GM12878 (cell line): ENCODE measurements around the gene ZNF618. TPM values are rescaled to one million over a fixed set of nuclear protein-coding genes. Genes with fewer than 3 reads are reported as not detected.

Source experiments
- ATAC-seq: fragments of 200-7000 bp; cut with Tn5 transposase; 3 replicates; pipeline ENCODE4 v1.9.1; 2020; ENCODE audit warnings: mild to moderate bottlenecking, moderate library complexity
- BruUV-seq: library from RNA; stranded (reverse); fragments of 400-500 nt; replicated peaks from 2 replicates; lab custom pipeline; 2021; lab: Mats Ljungman, UMichigan
- CTCF ChIA-PET: fragments of 300-600 bp; sonication (Branson Sonifier 250); formaldehyde crosslinking; extraction: SDS; loops from one replicate; lab custom pipeline; 2021; ENCODE audit warnings: inconsistent platforms; lab: Yijun Ruan, JAX
- POLR2A ChIA-PET: fragments of 350-600 bp; formaldehyde crosslinking; extraction: SDS; loops from one replicate; lab custom pipeline; 2021; ENCODE audit warnings: inconsistent platforms; lab: Charles Lee
- RAD21 ChIA-PET: fragments of 300-600 bp; sonication (Branson Sonifier 250); formaldehyde crosslinking; loops from one replicate; lab custom pipeline; 2023; ENCODE audit warnings: antibody characterized with exemption; ENCODE audit not compliant: unreplicated experiment; lab: Charles Lee
- SMC1A ChIA-PET: fragments of 300-600 bp; sonication (Branson Sonifier 250); formaldehyde crosslinking; loops from one replicate; lab custom pipeline; 2023; ENCODE audit not compliant: unreplicated experiment, uncharacterized antibody; lab: Charles Lee
- DNase-seq: peaks from one replicate; pipeline ENCODE4 v3.0.0-alpha.2; 2011; ENCODE audit warnings: low read depth, low spot score
- FAIRE-seq: peaks from 3 replicates; lab custom pipeline; 2011; peaks lifted over from hg19 to GRCh38; lab: Jason Lieb, UNC
- H2AFZ ChIP-seq: 2 replicates; pipeline ENCODE4 v1.6.0; 2011; ENCODE audit warnings: low read depth, low read length, control low read depth; ENCODE audit not compliant: control insufficient read depth
- H3K27ac ChIP-seq: 2 replicates; pipeline ENCODE4 v1.5.1; 2011; ENCODE audit warnings: control low read depth; ENCODE audit not compliant: control insufficient read depth, insufficient read depth
- H3K27me3 ChIP-seq, 2 experiments: replicated peaks in 1 of 2; 2 replicates each; pipeline versions ENCODE4 v1.6.0 to v1.6.1; 2011; ENCODE audit warnings: low read length in 1 of 2; ENCODE audit not compliant: control insufficient read depth in 2 of 2, insufficient read depth in 2 of 2
- H3K36me3 ChIP-seq, 2 experiments: 2 replicates each; pipeline ENCODE4 v1.5.1; 2011; ENCODE audit warnings: low read length in 1 of 2; ENCODE audit not compliant: control insufficient read depth in 2 of 2, insufficient read depth in 2 of 2
- H3K4me1 ChIP-seq: 2 replicates; pipeline ENCODE4 v1.6.1; 2011; ENCODE audit warnings: mild to moderate bottlenecking, low read length, moderate library complexity, mixed read lengths; ENCODE audit not compliant: control insufficient read depth, insufficient read depth
- H3K4me2 ChIP-seq: 2 replicates; pipeline ENCODE4 v1.6.0; 2011; ENCODE audit warnings: control low read depth; ENCODE audit not compliant: control insufficient read depth, insufficient read depth
- H3K4me3 ChIP-seq: fragments of 200-600 bp; sonication (generic); 2 replicates; pipeline ENCODE4 v1.5.1; 2016
- H3K79me2 ChIP-seq: 2 replicates; pipeline ENCODE4 v1.6.0; 2011; ENCODE audit warnings: low read length; ENCODE audit not compliant: control insufficient read depth, insufficient read depth
- H3K9ac ChIP-seq: 2 replicates; pipeline ENCODE4 v1.8.0; 2011; ENCODE audit warnings: low read length, control low read depth, mixed read lengths; ENCODE audit not compliant: control insufficient read depth, insufficient read depth
- H3K9me3 ChIP-seq: replicated peaks from 3 replicates; pipeline ENCODE4 v1.5.1; 2011; ENCODE audit warnings: mild to moderate bottlenecking, low read length; ENCODE audit not compliant: control insufficient read depth, insufficient read depth
- H4K20me1 ChIP-seq: 2 replicates; pipeline ENCODE4 v1.6.0; 2011; ENCODE audit not compliant: control insufficient read depth, insufficient read depth
- ATF7 ChIP-seq: fragments of 450-650 bp; IDR thresholded peaks from 2 replicates; pipeline ENCODE4 v1.6.1; 2016; ENCODE audit warnings: low read depth, mild to moderate bottlenecking
- CBX5 ChIP-seq: sonication (generic); IDR thresholded peaks from 2 replicates; pipeline ENCODE4 v1.6.1; 2016; ENCODE audit warnings: low read depth, moderate library complexity, mild to moderate bottlenecking, inconsistent platforms
- ESRRA ChIP-seq: IDR thresholded peaks from 2 replicates; pipeline ENCODE4 v1.6.1; 2012; ENCODE audit warnings: mild to moderate bottlenecking, low read length, improper control_type of control experiment
- FOXM1 ChIP-seq: IDR thresholded peaks from 2 replicates; pipeline ENCODE4 v1.6.1; 2012; ENCODE audit warnings: low read depth, mild to moderate bottlenecking, inconsistent platforms, low read length, moderate library complexity
- GATAD2B ChIP-seq: fragments of 450-650 bp; conservative IDR thresholded peaks from 2 replicates; pipeline ENCODE4 v1.6.1; 2017; ENCODE audit warnings: low read depth, mild to moderate bottlenecking, moderate library complexity
- NFYA ChIP-seq: IDR thresholded peaks from 2 replicates; pipeline ENCODE4 v1.6.1; 2011; ENCODE audit warnings: low read depth, mild to moderate bottlenecking, low read length, improper control_type of control experiment, borderline replicate concordance
- POLR2A ChIP-seq: IDR thresholded peaks from 2 replicates; pipeline ENCODE4 v1.6.1; 2011; ENCODE audit warnings: low read depth, mild to moderate bottlenecking, low read length
- POLR2AphosphoS2 ChIP-seq: IDR thresholded peaks from 2 replicates; pipeline ENCODE4 v1.6.1; 2011; ENCODE audit warnings: low read depth, mild to moderate bottlenecking, low read length, improper control_type of control experiment, moderate library complexity
- RB1 ChIP-seq: fragments of 450-650 bp; formaldehyde crosslinking; IDR thresholded peaks from 2 replicates; pipeline ENCODE4 v1.6.1; 2017; ENCODE audit warnings: mild to moderate bottlenecking, borderline replicate concordance
- SUZ12 ChIP-seq: fragments of 200-600 bp; sonication (generic); IDR thresholded peaks from one replicate; pipeline ENCODE4 v1.6.1; 2018; ENCODE audit warnings: antibody characterized with exemption, mild to moderate bottlenecking; ENCODE audit not compliant: unreplicated experiment
- WGBS: methylation state at CpG from one replicate; pipeline ENCODE4 v1.1.6; 2016; ENCODE audit warnings: low lambda C conversion rate; ENCODE audit not compliant: insufficient replicate concordance, insufficient coverage; ENCODE audit errors: missing lambda C conversion rate; 5-methylcytosine and 5-hydroxymethylcytosine counted together
- in situ Hi-C: fragments of 300-500 bp; cut with MboI; formaldehyde crosslinking; loops from 9 replicates; pipeline ENCODE4 v1.14.3; 2018; ENCODE audit warnings: mixed read lengths
- intact Hi-C: fragments of 100-400 bp; cut with micrococcal nuclease; formaldehyde crosslinking; loops from one replicate; pipeline ENCODE4 v1.14.2; 2022; ENCODE audit not compliant: unreplicated experiment
- polyA plus RNA-seq, 11 experiments: library from polyadenylated mRNA; depleted of rRNA in 4 of 11; unstranded in 6 of 11; stranded (reverse) in 5 of 11; fragments of >200 nt; fragmentation: Nextera tagmentation in 4 of 11; fragmentation: Illumina TruSeq in 1 of 11; extraction: Ambion mirVana in 4 of 11; extraction: Trizol in 1 of 11; gene quantifications; 1 replicate in 1 of 11; 2 replicates in 10 of 11; pipeline versions ENCODE4 v1.2.1 to v1.2.3, GENCODE V29; 2011 to 2016; ENCODE audit warnings: inconsistent platforms in 2 of 11, missing spikeins in 2 of 11, low read depth in 1 of 11
- total RNA-seq, 4 experiments: library from RNA; depleted of rRNA in 3 of 4; stranded (reverse); fragments of >200 nt in 3 of 4; fragmentation: Illumina TruSeq in 1 of 4; extraction: Trizol in 1 of 4; gene quantifications; 2 replicates each; pipeline versions ENCODE4 v1.2.1 to v1.2.3, GENCODE V29; 2013 to 2021

ZNF618 gene
- total and polyA plus RNA-seq, 10 of the 15 experiments (the other 5 are each of a cell fraction or from before 2014, with no cell fraction given): 0.01 to 0.24 (median 0.06) TPM; not detected in 2

DNA sequence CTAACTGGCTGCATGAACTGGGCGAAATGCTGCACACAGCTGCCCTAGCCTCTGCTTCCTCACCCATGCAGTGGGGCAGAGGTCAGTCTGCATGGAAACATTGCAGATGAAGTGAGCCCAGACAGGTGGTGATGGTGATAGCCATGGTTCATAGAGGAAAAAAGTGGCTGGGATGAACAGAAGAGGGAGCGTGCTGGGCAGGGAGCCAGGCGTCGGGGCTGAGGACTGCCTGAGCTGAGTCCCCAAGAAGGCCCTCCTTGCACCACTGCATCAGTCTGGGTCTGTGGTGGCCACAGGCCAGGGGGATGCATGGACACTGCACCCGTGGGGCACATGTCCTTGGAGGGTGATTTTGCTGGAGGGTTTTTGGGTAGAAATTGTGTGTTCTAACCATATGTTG, 121.5 kb downstream of the ZNF618 start (continued):
- TF ChIP-seq SUZ12: no peak
- TF ChIP-seq, all 136 proteins: peak for 0

DNA sequence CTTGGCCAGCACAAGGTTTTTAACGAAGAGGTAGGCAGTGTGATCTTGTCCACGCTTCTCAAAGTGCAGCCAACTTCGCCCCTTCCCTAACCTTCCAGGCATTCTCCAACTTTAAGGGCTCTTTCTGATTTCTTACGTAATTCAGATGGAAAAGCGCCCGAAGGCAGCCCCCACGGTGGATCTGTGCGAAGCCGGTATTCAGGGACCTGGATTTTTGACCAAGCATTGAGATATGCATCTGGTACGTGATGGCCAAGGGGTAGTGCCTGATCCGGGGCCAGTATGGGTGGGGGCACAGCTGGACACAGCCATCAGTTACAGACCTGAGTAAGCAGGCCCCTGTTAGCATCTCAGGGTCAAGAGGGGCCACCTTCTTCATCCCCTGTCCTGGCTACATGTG, 122.0 kb downstream of the ZNF618 start:
- peaks cover 0 to 3% of the 10 kb centered on the region in 2 experiments; a peak in 1 of 4 replicates for H3K27me3 ChIP-seq
- ChIA-PET CTCF (no interaction called here), SMC1A (no interaction called here), POLR2A (no interaction called here), RAD21 (no interaction called here)
- intact Hi-C loops (no loop called here), in situ Hi-C loops (no loop called here)
- DNase-seq (no peak), ATAC-seq (no peak), FAIRE-seq (no peak)
- H4K20me1 ChIP-seq: no peaks in the 10 kb centered on the region
- no peaks in the 10 kb centered on the region for H3K9me3 ChIP-seq
- TF ChIP-seq CBX5 (no peak), ESRRA (no peak), POLR2AphosphoS2 (no peak), GATAD2B (no peak), POLR2A (no peak), FOXM1 (no peak), SUZ12 (no peak), RB1 (no peak), ATF7 (no peak), NFYA (no peak)
- H3K79me2 ChIP-seq: no peaks in the 10 kb centered on the region
- H2AFZ ChIP-seq: no peak overlapping the region
- no TSS peak for BruUV-seq
- H3K4me2 ChIP-seq: no peak overlapping the region
- no peak overlapping the region for H3K4me3 ChIP-seq
- no peak overlapping the region for H3K9ac ChIP-seq
- 24% methylated on average over 11 of the region's 11 CpGs for WGBS
- no peak overlapping the region for H3K27ac ChIP-seq
- no peaks in the 10 kb centered on the region for H3K4me1 ChIP-seq
- H3K36me3 ChIP-seq: no peaks in the 10 kb centered on the region
